ENCODE data around the gene ZNF329.

GRCh38 chr19:58098682-58098998 lies 51.9 kb downstream of the ZNF329 start:
- TF ChIP-seq RFX5 (IDR thresholded peaks at IDR 0.05; ENCODE audit: borderline replicate concordance, low read depth, low read length) (no peak), GABPA (IDR thresholded peaks at IDR 0.05; ENCODE audit: borderline replicate concordance, insufficient read depth, low read length) (no peak), EP300 (IDR thresholded peaks at IDR 0.05; ENCODE audit: borderline replicate concordance in 1 of 2, low read depth in 2 of 2, low read length in 2 of 2) (no peak), CTCF (IDR thresholded peaks at IDR 0.05; ENCODE audit: control extremely low read depth in 1 of 3, insufficient read depth in 1 of 3, low read depth in 1 of 3, low read length in 3 of 3) (no peak)
